GM23338 (cell line): ENCODE data around the gene SOHLH2. TPM values are rescaled to one million over a fixed set of nuclear protein-coding genes. Genes with fewer than 3 reads are reported as not detected.

ENCODE experiments used
- ATAC-seq: fragments of 200-7000 bp; cut with Tn5 transposase; 3 replicates; pipeline ENCODE4 v1.9.1; 2020
- DNase-seq: peaks from one replicate; pipeline ENCODE4 v3.0.0-alpha.2; 2015; ENCODE audit warnings: low spot score
- H2AFZ ChIP-seq: fragments of 200-600 bp; sonication (generic); 2 replicates; pipeline ENCODE4 v1.8.0; 2016; ENCODE audit warnings: antibody characterized with exemption, mild to moderate bottlenecking, moderate library complexity
- H3F3A ChIP-seq: fragments of 200-600 bp; sonication (generic); replicated peaks from 2 replicates; pipeline ENCODE4 v1.8.0; 2017; ENCODE audit warnings: antibody characterized with exemption, mixed run types, low read depth
- H3K27ac ChIP-seq: fragments of 200-600 bp; sonication (generic); 2 replicates; pipeline ENCODE4 v1.6.1; 2016; ENCODE audit warnings: low read depth
- H3K27me3 ChIP-seq: fragments of 200-600 bp; sonication (generic); 2 replicates; pipeline ENCODE4 v1.8.0; 2016; ENCODE audit warnings: mild to moderate bottlenecking, mixed run types, moderate library complexity; ENCODE audit not compliant: insufficient read depth
- H3K36me3 ChIP-seq: fragments of 200-600 bp; sonication (generic); 2 replicates; pipeline ENCODE4 v1.8.0; 2016; ENCODE audit warnings: mild to moderate bottlenecking; ENCODE audit not compliant: insufficient read depth
- H3K4me1 ChIP-seq: fragments of 200-600 bp; sonication (generic); 2 replicates; pipeline ENCODE4 v1.8.0; 2016; ENCODE audit warnings: mild to moderate bottlenecking, moderate library complexity; ENCODE audit not compliant: insufficient read depth
- H3K4me2 ChIP-seq: fragments of 200-600 bp; sonication (generic); 2 replicates; pipeline ENCODE4 v1.7.1; 2017; ENCODE audit warnings: mixed run types
- H3K4me3 ChIP-seq: fragments of 200-600 bp; sonication (generic); 2 replicates; pipeline ENCODE4 v1.6.1; 2016; ENCODE audit warnings: mixed run types
- H3K79me2 ChIP-seq: fragments of 200-600 bp; sonication (generic); replicated peaks from 2 replicates; pipeline ENCODE4 v1.8.0; 2017; ENCODE audit warnings: mild to moderate bottlenecking; ENCODE audit not compliant: insufficient read depth
- H3K9me2 ChIP-seq: fragments of 200-600 bp; sonication (generic); 2 replicates; pipeline ENCODE4 v1.8.0; 2017; ENCODE audit not compliant: insufficient read depth
- H4K20me1 ChIP-seq: fragments of 200-600 bp; sonication (generic); replicated peaks from 2 replicates; pipeline ENCODE4 v1.8.0; 2017; ENCODE audit warnings: mild to moderate bottlenecking; ENCODE audit not compliant: insufficient read depth
- H3K27ac Mint-ChIP-seq: 2 replicates; pipeline ENCODE4 v1.8.0; 2020; ENCODE audit warnings: inconsistent platforms, mild to moderate bottlenecking, moderate library complexity, mixed read lengths
- H3K27me3 Mint-ChIP-seq: 3 replicates; pipeline ENCODE4 v1.8.0; 2022; ENCODE audit warnings: low read depth, mild to moderate bottlenecking, moderate library complexity, mixed read lengths, inconsistent platforms; ENCODE audit not compliant: insufficient read depth, poor library complexity
- H3K36me3 Mint-ChIP-seq: 3 replicates; pipeline ENCODE4 v1.8.0; 2021; ENCODE audit warnings: low read depth, mild to moderate bottlenecking, inconsistent platforms, moderate library complexity, mixed read lengths
- H3K4me1 Mint-ChIP-seq: 3 replicates; pipeline ENCODE4 v1.8.0; 2020; ENCODE audit warnings: mild to moderate bottlenecking, inconsistent platforms, mixed read lengths
- H3K4me3 Mint-ChIP-seq: 3 replicates; pipeline ENCODE4 v1.8.0; 2021; ENCODE audit warnings: moderate library complexity, mild to moderate bottlenecking, inconsistent platforms, mixed read lengths
- H3K9me3 Mint-ChIP-seq: 3 replicates; pipeline ENCODE4 v1.8.0; 2020; ENCODE audit warnings: moderate library complexity, mild to moderate bottlenecking, inconsistent platforms, mixed read lengths
- CREB1 ChIP-seq: fragments of 250-450 bp; sonication (Bioruptor Pico); IDR thresholded peaks from 2 replicates; pipeline ENCODE4 v1.5.0; 2020; ENCODE audit warnings: low read depth, mild to moderate bottlenecking, moderate library complexity
- EZH2 ChIP-seq: fragments of 200-600 bp; sonication (generic); IDR thresholded peaks from one replicate; pipeline ENCODE4 v1.8.0; 2017; ENCODE audit warnings: antibody characterized with exemption, mild to moderate bottlenecking, low read depth; ENCODE audit not compliant: unreplicated experiment
- JUNB ChIP-seq: IDR thresholded peaks from one replicate; pipeline ENCODE4 v1.6.1; 2016; ENCODE audit warnings: antibody characterized with exemption; ENCODE audit not compliant: unreplicated experiment
- NANOG ChIP-seq: IDR thresholded peaks from 2 replicates; pipeline ENCODE4 v1.6.1; 2016; ENCODE audit warnings: antibody characterized with exemption, borderline replicate concordance
- POLR2AphosphoS5 ChIP-seq: IDR thresholded peaks from 2 replicates; pipeline ENCODE4 v1.6.1; 2016; ENCODE audit warnings: antibody characterized with exemption, low read depth
- ZNF114 ChIP-seq: fragments of 250-450 bp; sonication (Bioruptor Pico); IDR thresholded peaks from 2 replicates; pipeline ENCODE4 v1.5.0; 2020; ENCODE audit warnings: mild to moderate bottlenecking, moderate library complexity
- ZNF462 ChIP-seq: fragments of 250-450 bp; sonication (Bioruptor Pico); IDR thresholded peaks from 2 replicates; pipeline ENCODE4 v1.5.0; 2020; ENCODE audit warnings: mild to moderate bottlenecking, moderate library complexity
- polyA plus RNA-seq: library from polyadenylated mRNA; unstranded; fragments of >200 nt; fragmentation: Nextera tagmentation; extraction: Ambion mirVana; gene quantifications from 2 replicates; pipeline ENCODE4 v1.2.1, GENCODE V29; 2016
- total RNA-seq: library from RNA; depleted of rRNA; stranded (reverse); fragments of >200 nt; shearing (Covaris generic); gene quantifications from 2 replicates; pipeline ENCODE4 v1.2.3, GENCODE V29; 2014

SOHLH2 gene
- total and polyA plus RNA-seq, 2 experiments from 2014 or later, result 1.8 to 2.8 TPM

DNA sequence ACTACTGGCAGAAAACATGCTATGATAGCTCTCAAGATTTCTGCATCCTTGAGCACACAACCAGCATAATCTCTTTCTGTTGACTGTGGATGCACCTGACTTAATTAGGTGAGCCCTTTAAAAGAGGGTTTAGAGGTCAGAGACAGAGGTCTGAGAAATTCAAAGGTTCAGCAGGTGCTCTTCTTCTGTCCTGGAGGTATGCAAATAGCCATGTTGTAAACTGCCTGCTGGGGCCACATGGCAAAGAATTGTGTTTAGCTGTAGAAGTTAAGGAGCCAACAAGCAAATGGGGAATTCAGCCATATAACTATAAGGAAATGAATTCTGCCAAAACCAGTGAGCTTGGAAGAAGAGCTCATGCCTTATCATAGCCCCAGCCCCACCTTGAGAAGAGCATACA lies 71.6 kb downstream of the SOHLH2 start (continued):
- no peak for TF ChIP-seq NANOG
- no peak for TF ChIP-seq CREB1 (CRISPR knock-in tag)
- no peak for TF ChIP-seq JUNB

DNA sequence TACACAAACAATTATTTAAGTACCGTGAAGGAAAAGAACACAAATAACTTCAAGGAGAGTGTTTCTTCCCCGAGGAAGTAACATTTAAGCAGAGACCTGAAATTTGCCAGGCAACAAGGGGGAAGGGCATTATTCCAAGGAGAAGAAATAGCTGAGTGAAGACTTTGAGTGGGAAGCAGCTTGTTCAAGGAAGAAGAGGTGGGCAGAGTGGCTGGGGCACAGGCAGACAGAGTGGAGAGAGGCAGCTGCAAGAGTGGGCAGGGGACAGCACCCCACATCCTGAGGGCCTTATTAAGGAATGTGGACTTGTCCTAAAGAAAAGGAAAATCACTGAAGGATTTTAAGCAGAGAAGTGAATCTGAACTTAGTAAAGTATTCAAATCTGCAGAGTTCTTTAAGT lies 78.5 kb downstream of the SOHLH2 start:
- Histone ChIP-seq H3K4me3 (no peak overlapping the region), H3K36me3 (no peaks in the 10 kb centered on the region), H3K79me2 (no peaks in the 10 kb centered on the region), H3K27ac (no peak overlapping the region), H3K9me2 (no peaks in the 10 kb centered on the region), H3K4me1 (peaks cover 5% of the 10 kb centered on the region; the same call in 1 of the 2 replicates), H4K20me1 (no peaks in the 10 kb centered on the region), H3K27me3 (peaks cover 13% of the 10 kb centered on the region), H3K4me2 (no peak overlapping the region), H2AFZ (no peak overlapping the region), H3F3A (no peaks in the 10 kb centered on the region)
- peaks cover 7% of the 10 kb centered on the region for H3K27me3 Mint-ChIP-seq
- H3K36me3 Mint-ChIP-seq, result peaks cover 3% of the 10 kb centered on the region; the same call in 2 of the 3 replicates
- peaks cover 11% of the 10 kb centered on the region; the same call in 2 of the 3 replicates for H3K9me3 Mint-ChIP-seq
- TF ChIP-seq ZNF462 (CRISPR knock-in tag) (no peak), EZH2 (no peak), JUNB (no peak), ZNF114 (CRISPR knock-in tag) (no peak), POLR2AphosphoS5 (no peak)
- H3K4me3 Mint-ChIP-seq, result no peak overlapping the region
- no peak overlapping the region for H3K27ac Mint-ChIP-seq
- H3K4me1 Mint-ChIP-seq, result peaks cover 4% of the 10 kb centered on the region; the same call in 1 of the 3 replicates
- no peak for DNase-seq
- no peak for ATAC-seq
